GM18505 (cell line): ENCODE results near the gene RAB3C.
A peak's percentile ranks its signal among the peaks of the same experiment; 100 is the strongest.

Experiments used
- ATAC-seq: cut with Tn5 transposase; IDR thresholded peaks from one replicate; pipeline ENCODE4 v1.9.1; 2021; ENCODE audit not compliant: unreplicated experiment
- POLR2A ChIP-seq: IDR thresholded peaks from 4 replicates; pipeline ENCODE4 v1.6.1; 2011; ENCODE audit warnings: borderline replicate concordance; ENCODE audit not compliant: insufficient read depth, insufficient read length; ENCODE audit errors: extremely low read depth

Gene RAB3C

DNA sequence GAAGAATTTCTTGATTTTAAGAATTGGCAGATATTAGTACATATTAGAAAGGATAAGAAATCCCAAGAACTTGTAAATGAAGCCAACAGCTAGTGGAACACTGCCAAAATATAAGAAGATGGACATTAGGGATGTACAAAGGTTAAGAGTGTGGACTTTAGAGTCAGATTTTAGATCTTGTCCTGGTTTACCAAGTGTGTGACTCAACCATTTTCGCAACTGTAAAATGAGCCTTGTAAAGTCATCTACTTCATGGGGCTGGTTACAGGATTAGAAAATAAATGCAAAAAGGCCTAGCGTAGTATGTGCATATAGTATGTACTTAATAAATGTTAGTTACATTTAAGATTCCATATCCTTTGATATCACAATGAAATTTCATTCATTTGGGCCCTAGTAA lies 260.0 kb downstream of the RAB3C start:
- no peak for TF ChIP-seq POLR2A
- no peak for ATAC-seq

DNA sequence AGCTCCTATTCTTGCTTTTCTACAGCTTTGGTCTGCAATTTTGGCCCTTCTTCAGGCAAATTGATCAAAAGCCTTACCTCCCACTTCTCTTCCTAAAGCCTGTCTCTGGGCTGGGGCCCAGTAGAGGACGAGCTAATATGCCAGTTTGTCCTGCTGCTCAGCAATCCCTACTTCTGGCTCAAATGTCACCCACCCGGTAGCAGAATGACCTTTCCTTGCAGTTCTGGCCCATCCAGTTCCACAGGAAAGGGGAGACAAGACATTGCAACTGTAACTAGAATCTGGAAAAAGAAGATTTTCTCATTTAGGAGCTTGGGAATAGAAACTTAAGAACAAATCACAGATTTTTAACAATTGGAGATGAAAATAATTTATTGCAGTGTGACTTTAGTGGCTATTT lies 261.5 kb downstream of the RAB3C start:
- TF ChIP-seq POLR2A: no peak
- no peak for ATAC-seq

DNA sequence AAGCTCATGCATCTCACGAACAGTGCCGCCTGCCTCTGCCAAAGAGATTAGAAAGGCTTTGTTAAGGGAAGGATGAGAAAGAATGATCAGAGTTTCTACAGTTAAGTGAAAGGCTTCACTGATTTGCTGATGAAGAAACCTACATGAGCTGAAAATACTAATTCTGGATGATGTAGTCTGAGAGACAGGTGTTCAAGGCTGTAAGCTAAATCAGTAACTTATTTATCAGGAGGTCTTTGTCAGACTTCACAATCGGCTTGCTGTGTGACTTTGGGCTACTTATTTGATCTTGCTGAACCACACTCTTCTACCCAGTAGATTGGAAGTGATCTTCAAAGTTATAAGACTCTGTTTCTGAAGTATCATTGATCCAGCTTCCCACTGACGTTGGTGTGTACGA lies 264.2 kb downstream of the RAB3C start:
- no peak for TF ChIP-seq POLR2A
- no peak for ATAC-seq

DNA sequence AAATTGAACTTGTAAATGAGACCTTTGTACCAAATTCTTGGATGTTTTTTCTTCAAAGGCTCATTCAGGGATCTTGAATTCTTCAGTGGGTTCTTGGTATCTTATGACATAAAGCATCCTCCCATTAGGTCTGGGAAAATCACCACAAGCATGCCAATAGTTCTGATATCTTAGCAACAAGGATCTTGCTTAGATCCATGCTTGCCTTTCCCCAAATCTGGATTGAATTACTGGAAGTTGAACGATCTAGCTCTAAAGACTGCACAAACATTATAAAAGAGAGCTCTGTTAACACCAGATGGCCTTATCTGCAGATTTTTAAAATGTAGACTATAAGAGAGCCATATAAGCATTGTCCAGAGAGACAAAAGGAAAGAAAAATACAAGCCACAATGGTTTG lies 266.3 kb downstream of the RAB3C start:
- no peak for TF ChIP-seq POLR2A
- ATAC-seq: no peak

DNA sequence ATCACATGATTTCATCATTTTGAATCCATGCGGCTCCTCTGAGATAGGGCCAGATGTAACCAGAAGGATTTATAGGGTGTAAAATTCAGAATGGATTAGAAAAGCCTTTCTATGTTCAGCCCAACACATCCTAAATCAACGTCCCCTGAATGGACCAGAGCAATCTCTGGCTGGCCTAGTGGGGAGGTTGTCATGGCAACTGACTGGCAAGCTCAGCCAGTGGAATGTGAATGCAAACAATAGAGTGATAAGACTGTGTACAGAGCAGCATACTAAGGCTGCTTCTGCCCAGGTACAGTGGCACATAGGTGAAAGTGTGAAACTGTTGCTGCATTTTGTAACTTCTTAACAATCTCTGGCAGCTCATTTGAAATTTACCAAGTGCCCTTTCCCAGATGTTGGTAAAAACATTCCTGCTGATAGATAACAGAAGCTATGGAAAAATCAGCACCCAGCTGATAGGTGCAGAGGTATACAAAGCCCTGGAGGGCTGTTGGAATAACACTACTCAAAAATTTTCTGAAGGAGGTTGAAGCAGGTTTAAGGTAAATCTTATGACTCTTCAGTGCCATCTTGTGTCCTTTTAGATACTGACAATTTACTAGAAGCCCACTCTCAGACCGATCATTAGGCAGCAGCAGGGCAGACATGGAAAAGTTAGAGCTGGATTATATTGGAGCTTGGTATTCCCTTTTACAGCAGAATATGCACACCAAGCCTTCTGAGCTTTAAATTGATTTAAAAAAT lies 267.2 kb downstream of the RAB3C start:
- no peak for TF ChIP-seq POLR2A
- ATAC-seq: no peak

DNA sequence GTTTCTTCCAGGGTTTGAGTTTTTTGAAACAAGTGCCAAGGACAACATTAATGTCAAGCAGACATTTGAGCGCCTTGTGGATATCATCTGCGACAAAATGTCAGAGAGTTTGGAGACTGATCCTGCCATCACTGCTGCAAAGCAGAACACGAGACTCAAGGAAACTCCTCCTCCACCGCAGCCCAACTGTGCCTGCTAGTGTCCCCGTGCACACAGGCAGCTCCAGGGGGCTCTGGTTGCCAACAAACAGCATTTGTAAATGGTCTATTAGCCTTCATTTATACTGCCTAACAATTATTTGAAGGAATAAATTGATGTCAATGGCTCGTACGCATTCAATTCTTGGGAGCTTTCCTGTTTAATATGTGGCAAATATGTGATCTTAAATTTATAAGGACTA lies 268.3 kb downstream of the RAB3C start:
- no peak for ATAC-seq

DNA sequence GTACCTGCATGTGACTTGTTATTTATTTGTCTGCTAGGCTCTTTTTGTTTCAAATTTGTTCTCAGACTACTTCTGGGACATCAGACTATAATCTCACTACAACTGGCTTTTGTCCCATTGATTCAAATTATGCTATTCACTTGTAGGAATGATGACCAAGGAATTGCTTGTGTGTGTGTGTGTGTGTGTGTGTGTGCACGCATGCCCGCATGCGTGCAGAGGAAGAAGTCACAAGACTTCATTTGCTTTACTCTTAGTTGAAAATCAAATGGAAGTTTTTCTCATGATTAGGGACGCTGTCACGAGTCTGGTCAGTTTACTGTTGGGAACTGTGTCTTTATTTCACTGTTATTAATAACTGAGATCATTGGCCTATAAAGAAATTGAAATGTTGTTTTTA lies 268.7 kb downstream of the RAB3C start:
- TF ChIP-seq POLR2A: no peak
- no peak for ATAC-seq

More for the DNA sequence above, 268.3 kb downstream of the RAB3C start:
- TF ChIP-seq POLR2A: no peak

DNA sequence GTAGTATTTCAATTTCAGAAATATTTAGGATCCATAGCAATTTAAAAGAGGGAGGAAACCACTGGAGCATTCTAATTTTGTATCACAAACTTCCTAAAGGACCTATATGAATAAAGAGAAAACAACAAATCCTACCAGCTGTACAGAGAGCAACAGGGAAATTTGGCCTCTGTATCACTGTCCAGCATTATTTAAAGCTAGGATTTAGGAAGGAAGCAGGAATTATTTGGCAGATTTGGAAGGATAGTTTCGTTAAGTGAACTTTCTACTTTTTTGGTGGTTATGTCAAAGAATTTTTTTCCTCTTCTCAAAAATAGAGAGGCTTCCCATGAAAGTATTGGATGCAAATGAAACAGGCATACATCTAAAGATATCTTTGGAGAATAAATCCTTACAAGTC lies 269.7 kb downstream of the RAB3C start:
- ATAC-seq: no peak
- no peak for TF ChIP-seq POLR2A

DNA sequence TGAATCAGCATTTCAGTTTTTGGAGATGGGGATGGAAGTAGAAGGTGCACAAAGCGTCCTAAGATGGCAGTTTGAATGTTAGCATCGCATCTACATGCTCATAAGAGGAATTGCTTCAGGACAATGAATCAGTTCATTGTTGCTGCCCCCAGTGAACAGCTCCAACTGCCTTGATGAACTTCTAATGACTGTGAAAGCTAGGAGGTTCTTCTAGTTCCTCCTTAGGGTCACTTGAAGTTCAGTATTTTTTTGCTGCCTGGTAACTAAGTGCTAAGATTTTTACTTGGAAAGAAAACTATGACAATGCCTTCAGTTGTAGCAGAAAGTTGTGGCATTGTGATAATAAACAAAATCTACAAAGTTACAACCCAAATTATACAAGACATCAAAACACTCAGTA lies 271.6 kb downstream of the RAB3C start:
- no peak for ATAC-seq
- TF ChIP-seq POLR2A: no peak

DNA sequence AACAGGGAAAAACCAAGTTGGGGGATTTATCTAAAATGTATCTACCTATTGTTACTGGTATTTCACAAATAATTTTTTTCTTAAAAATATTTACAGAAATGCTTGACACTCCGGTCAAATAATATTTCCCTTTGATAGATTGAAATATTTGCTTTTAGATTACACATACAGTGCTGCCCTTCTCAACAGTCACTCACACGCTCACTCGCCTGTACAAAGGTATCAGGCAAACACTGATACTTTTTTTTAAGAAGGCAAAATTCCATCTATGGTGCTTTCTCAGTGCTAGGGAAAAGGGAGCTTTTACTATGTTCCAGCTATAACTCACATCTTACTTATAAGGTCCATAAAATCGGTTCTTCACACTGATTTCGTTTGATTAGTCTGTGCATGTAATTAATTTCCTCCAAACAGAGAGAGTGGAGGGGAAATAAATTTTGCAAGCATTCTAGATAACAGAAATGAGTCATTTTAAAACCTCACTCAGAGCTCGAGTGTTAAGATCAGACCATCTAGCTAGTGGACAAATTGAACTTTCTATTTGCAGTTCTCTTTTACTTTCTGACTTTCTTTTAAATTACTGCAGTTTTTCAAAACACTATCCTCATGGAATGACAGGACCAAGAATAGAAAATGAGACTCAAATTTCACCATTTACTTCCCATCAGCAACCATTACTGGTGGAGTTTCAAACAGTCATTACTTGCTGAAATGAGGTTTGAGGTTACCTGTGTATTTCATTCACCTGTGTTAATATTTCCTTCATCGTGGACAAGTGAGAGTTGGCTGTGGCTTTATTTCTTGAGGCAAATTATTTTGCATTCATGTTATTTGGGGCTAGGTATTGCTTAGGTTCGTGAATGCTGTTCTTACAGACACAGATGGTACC lies 273.2 kb downstream of the RAB3C start:
- ATAC-seq: peak; percentile 52

DNA sequence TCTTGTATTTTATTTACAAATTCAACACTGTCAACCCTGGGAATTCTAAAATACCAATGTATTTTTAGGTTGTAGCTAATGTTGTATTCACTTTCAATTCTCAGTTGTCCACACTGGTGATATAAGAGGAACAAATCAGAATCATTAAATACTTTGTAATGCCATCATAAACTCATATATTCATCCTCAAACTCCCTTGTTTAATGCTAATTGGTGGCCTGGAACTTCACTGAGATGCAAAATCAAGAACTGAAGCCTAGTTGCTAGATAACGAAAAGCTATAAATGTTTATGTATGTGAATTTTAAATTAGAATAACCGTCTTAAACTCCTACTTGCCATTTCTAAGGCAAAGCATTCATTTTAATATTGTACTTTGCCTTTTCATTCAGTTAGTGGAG lies 274.7 kb downstream of the RAB3C start:
- TF ChIP-seq POLR2A: no peak
- no peak for ATAC-seq

More for the DNA sequence above, 273.2 kb downstream of the RAB3C start:
- TF ChIP-seq POLR2A: no peak

DNA sequence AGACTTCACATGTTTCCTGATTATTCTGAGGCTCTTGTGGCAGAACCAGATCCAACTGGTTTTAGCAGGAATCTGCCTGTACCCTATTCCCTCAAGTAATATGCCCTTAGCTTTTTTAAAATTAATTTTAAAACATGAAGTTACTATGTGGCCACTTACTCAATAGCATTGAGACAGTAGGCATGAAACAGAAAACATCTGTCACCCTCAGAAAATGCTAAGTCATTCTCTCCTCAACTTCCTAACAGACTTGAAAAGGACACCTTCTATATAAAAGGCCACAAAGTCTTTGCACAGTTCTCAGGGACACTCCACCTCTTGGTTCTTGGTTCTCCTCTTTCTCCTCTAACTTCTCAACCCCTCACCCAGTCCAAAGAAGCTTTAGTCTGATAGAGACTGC lies 277.8 kb downstream of the RAB3C start:
- no peak for ATAC-seq
- TF ChIP-seq POLR2A: no peak

DNA sequence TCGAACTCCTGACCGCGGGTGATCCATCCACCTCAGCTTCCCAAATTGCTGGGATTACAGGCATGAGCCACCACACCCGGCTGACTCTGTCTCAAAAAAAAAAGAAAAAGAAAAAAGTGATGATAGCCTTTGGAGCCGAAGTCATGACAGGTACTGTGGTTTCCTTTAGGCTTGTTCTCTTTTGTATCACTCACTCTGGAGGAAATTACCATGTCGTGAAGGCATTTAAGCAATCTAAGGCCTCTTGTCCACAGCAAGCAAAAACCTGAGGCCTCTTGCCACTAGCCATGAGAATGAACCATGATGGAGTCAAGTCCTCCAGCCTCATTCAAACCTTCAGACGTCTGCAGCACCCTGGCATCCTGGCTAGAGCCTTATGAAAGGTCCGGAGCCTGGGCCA lies 286.1 kb downstream of the RAB3C start:
- no peak for TF ChIP-seq POLR2A
- no peak for ATAC-seq

DNA sequence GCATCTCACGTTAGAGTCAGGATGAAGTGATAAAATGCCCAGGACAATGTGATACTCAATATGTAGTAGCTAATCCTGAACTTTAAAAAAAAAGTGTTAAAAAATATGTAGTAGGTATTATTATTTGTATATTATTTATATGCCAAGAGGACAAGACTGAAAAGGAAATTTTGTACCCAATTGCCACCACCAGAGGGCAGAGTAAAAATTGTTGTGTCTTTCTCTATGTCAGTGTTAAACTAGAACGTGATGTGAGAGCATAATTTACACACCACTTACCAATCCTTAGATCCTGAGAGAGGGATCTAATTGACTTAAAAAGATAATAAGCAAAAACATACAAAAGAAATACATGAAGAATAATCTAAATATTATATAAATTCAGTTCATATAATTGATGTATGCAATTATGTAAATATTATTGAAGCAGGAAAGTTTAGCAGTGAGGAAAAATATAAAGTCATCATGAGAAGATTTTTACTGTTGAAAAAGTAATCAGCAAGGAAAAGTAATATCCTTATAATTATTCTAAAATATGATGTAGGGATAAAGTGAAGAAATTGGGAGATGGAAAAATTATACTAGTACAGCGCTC lies 288.9 kb downstream of the RAB3C start:
- TF ChIP-seq POLR2A: no peak
- peak; percentile 65 for ATAC-seq

DNA sequence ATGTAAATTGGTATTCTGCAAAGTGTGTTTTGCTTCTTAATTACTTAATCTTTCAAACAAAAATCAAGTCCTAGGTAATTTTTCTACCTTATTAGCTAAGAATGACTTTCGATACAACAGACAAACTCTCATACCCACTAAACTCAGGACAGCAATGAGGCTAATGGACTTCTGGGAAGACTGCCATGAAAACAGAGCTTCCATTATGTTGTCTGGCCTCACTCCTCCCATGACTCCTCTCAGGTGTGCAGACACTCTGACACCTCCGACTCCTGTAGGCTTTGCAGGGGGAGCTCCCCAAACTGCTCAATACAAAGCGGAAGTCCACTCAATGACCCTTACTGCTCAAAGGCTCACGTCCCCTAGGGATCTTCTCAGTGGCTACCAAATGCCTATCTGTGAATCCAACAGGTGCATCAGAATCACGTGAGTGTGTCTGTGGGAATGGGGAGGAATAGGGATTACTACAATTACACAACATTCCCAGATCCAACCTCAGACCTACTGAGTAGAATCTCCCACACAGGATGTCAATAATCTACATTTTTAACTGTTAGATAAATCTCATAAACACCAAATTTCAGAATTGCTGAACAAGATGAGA lies 289.9 kb downstream of the RAB3C start:
- ATAC-seq: no peak
- TF ChIP-seq POLR2A: no peak
